Measurements from ENCODE around the gene ARSG. TPM values are rescaled to one million over a fixed set of nuclear protein-coding genes. Genes with fewer than 3 reads are reported as not detected.
"Not testable (repeated sequence)": the region's sequence is repeated elsewhere in the genome, so short reads cannot be mapped to it uniquely, and the experiment has no call there.

ARSG gene
- total RNA-seq, 6 experiments from 2014 or later, result 4.0 to 7.0 (median 5.0) TPM

GRCh38 chr17:68401288-68401687 is 110.0 kb downstream of the ARSG start:
- Mint-ChIP-seq H3K9me3 (peaks cover 12% of the 10 kb centered on the region; the same call in 1 of the 2 replicates), H3K36me3 (ENCODE audit: low read depth) (peaks cover 7% of the 10 kb centered on the region), H3K27ac (no peak overlapping the region), H3K27me3 (ENCODE audit: insufficient read depth) (peaks cover 1% of the 10 kb centered on the region), H3K4me3 (no peak overlapping the region), H3K4me1 (ENCODE audit: low read depth) (peaks cover 24% of the 10 kb centered on the region)
- TF ChIP-seq CTCF (IDR thresholded peaks at IDR 0.05), result no peak
- DNase-seq, result no peak

- H3K27me3 Mint-ChIP-seq (ENCODE audit: insufficient read depth), result peaks cover 1% of the 10 kb centered on the region
- peaks cover 7% of the 10 kb centered on the region for H3K36me3 Mint-ChIP-seq (ENCODE audit: low read depth)
- no peak overlapping the region for H3K27ac Mint-ChIP-seq
- no peak overlapping the region for H3K4me3 Mint-ChIP-seq
- no peak for TF ChIP-seq CTCF (IDR thresholded peaks at IDR 0.05)
- peaks cover 24% of the 10 kb centered on the region for H3K4me1 Mint-ChIP-seq (ENCODE audit: low read depth)
- DNase-seq, result no peak
- peaks cover 17% of the 10 kb centered on the region; the same call in 1 of the 2 replicates for H3K9me3 Mint-ChIP-seq
Observed at GRCh38 chr17:68403122-68403521, 111.8 kb downstream of the ARSG start.

GRCh38 chr17:68403837-68404236 is 112.5 kb downstream of the ARSG start:
- not testable (repeated sequence) for H3K4me3 Mint-ChIP-seq; H3K36me3 Mint-ChIP-seq (ENCODE audit: low read depth)
- H3K9me3 Mint-ChIP-seq, result peaks cover 17% of the 10 kb centered on the region; the same call in 1 of the 2 replicates

GRCh38 chr17:68407656-68408055 is 116.4 kb downstream of the ARSG start:
- not testable (repeated sequence) for H3K4me1 Mint-ChIP-seq (ENCODE audit: low read depth); DNase-seq; H3K4me3 Mint-ChIP-seq; H3K27me3 Mint-ChIP-seq (ENCODE audit: insufficient read depth); H3K36me3 Mint-ChIP-seq (ENCODE audit: low read depth); H3K27ac Mint-ChIP-seq
- H3K9me3 Mint-ChIP-seq, result peaks cover 28% of the 10 kb centered on the region

More at GRCh38 chr17:68403837-68404236, 112.5 kb downstream of the ARSG start:
- DNase-seq; H3K27ac Mint-ChIP-seq; H3K27me3 Mint-ChIP-seq (ENCODE audit: insufficient read depth): not testable (repeated sequence)
- H3K4me1 Mint-ChIP-seq (ENCODE audit: low read depth), result peaks cover 19% of the 10 kb centered on the region

- Mint-ChIP-seq H3K4me3 (peak overlapping the region; percentile 77), H3K9me3 (peaks cover 54% of the 10 kb centered on the region), H3K36me3 (ENCODE audit: low read depth) (peaks cover 27% of the 10 kb centered on the region)
- H3K27ac Mint-ChIP-seq; H3K27me3 Mint-ChIP-seq (ENCODE audit: insufficient read depth); DNase-seq; H3K4me1 Mint-ChIP-seq (ENCODE audit: low read depth): not testable (repeated sequence)
Observed at GRCh38 chr17:68413597-68414560, 122.6 kb downstream of the ARSG start.

GRCh38 chr17:68414901-68415300 is 123.6 kb downstream of the ARSG start:
- H3K27me3 Mint-ChIP-seq (ENCODE audit: insufficient read depth); DNase-seq; H3K27ac Mint-ChIP-seq; H3K4me3 Mint-ChIP-seq; H3K4me1 Mint-ChIP-seq (ENCODE audit: low read depth): not testable (repeated sequence)
- peaks cover 56% of the 10 kb centered on the region for H3K9me3 Mint-ChIP-seq
- H3K36me3 Mint-ChIP-seq (ENCODE audit: low read depth), result peaks cover 37% of the 10 kb centered on the region

- DNase-seq, result no peak
- peaks cover 10% of the 10 kb centered on the region for H3K27me3 Mint-ChIP-seq (ENCODE audit: insufficient read depth)
- H3K4me3 Mint-ChIP-seq, result no peak overlapping the region
- no peak for TF ChIP-seq CTCF (IDR thresholded peaks at IDR 0.05)
- H3K4me1 Mint-ChIP-seq (ENCODE audit: low read depth), result no peaks in the 10 kb centered on the region
- H3K9me3 Mint-ChIP-seq, result peaks cover 46% of the 10 kb centered on the region
- no peak overlapping the region for H3K27ac Mint-ChIP-seq
- peaks cover 54% of the 10 kb centered on the region for H3K36me3 Mint-ChIP-seq (ENCODE audit: low read depth)
Observed at GRCh38 chr17:68417317-68417716, 126.0 kb downstream of the ARSG start.

Measured in HFFc6 (cell line).